GF-D8 (cell line): ENCODE results near the gene MAST2.
"Not testable (repeated sequence)": the region's sequence is repeated elsewhere in the genome, so short reads cannot be mapped to it uniquely, and the experiment has no call there.

ENCODE experiments used
- DNase-seq: peaks from one replicate; lab custom pipeline; 2025; lab: John Stamatoyannopoulos, UW

MAST2 gene

GRCh38 chr1:45803299-45803780 is at the start of gene MAST2:
TSS of gene MAST2 (plus strand) at chr1:45803612. CDS start at chr1:45803896, 284 bp downstream.
- DNase-seq = peak; percentile 67

- no peak for DNase-seq
Measured at GRCh38 chr1:45755697-45756096, 47.7 kb upstream of the MAST2 start.

- DNase-seq = no peak
Measured at GRCh38 chr1:45762291-45762690, 41.1 kb upstream of the MAST2 start.

GRCh38 chr1:45765999-45766792 is 37.2 kb upstream of the MAST2 start:
- no peak for DNase-seq

- no peak for DNase-seq
Measured at GRCh38 chr1:45767035-45767434, 36.4 kb upstream of the MAST2 start.

DNA sequence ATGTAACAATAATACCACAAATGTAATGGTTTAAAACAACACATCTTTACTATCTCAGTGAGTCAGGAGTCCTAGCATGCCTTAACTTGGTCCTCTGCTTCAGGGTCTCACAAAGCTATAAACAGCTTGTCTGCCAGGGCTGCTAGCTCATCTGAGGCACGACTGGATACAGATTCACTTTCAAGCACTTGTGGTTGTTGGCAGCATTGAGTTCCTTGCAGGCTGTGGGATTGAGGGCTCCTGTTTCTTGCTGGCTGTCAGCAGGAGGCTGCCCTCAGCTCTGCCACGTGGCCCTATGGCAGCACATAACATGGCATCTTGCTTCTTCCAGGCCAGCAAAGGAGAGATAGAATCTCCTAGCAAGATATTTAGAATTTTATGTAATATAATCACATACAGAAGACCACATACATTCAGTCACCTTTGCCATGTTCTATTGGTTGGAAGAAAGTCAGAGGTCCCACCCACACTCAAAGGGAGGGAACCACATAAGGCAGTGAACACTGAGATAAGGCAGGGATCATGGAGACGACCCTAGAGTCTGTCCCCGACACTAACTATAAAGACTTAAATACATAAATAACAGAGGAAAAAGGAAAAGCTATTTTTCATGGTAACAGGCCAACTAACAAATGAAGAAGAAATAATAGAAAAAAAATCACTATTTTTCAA is 34.0 kb upstream of the MAST2 start:
- no peak for DNase-seq

GRCh38 chr1:45772971-45773370 is 30.4 kb upstream of the MAST2 start:
- DNase-seq = no peak

GRCh38 chr1:45775794-45776193 is 27.6 kb upstream of the MAST2 start:
- no peak for DNase-seq

DNA sequence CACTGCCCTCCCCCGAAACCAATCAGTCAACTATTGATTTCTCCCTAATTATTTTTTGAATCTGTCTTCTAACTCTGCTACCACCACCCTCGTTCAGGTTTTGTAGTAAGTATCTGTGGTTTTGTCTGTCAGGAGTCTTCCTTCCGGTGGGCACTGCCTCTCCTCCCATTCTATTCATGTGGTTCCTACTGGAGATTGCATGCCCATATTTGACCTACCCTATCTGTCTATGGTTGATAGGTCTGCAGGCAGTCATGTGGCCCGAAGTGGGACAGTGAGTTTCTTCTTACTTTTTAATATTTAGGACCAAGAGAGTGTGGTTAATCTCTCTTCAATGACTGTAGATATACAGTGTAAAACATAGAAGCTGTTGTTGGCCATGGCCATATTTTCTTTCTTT is 17.8 kb upstream of the MAST2 start:
- DNase-seq = peak; percentile 40

DNA sequence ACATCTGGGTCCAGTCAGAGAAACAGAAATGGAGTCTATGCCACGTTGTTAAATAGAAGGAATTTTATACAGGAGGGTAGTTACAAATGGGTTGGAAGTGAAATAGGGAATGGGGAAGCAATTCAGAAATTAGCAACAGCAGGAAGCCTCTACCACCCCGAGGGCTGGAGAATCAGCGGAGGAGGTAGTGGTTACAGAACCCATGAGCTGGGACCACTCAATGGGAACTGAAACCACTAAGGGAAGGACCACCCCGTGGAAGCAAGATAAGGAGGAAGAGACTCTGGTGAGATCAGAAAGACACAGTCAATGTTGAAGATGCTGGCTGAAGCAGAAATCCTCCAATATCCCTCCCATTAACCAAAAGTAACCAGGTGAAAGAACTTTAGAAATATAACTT is 15.5 kb upstream of the MAST2 start:
- DNase-seq = no peak

- DNase-seq = no peak
Measured at GRCh38 chr1:45789601-45790000, 13.8 kb upstream of the MAST2 start.

GRCh38 chr1:45792744-45793143 is 10.7 kb upstream of the MAST2 start:
- DNase-seq = no peak

GRCh38 chr1:45793942-45794604 is 9.3 kb upstream of the MAST2 start:
- no peak for DNase-seq

DNA sequence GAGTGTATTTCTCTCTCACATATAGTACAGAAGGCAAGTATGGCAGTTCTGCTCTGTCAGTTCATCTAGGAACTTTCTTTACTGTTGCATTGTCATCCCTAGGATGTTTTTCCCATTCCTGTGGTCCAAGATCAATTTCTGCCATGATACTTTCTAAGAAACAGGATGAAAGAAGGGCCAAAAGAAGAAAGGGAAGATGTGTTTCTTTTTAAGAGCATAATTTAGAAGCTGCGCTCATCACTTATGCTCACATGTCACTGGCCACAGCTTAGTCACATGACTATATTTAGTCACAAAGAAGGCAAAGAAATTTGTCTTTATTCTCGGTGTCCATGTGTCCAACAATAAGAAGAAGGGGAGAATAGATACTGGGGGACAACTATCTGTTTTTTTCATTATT is 7.0 kb upstream of the MAST2 start:
- no peak for DNase-seq

DNA sequence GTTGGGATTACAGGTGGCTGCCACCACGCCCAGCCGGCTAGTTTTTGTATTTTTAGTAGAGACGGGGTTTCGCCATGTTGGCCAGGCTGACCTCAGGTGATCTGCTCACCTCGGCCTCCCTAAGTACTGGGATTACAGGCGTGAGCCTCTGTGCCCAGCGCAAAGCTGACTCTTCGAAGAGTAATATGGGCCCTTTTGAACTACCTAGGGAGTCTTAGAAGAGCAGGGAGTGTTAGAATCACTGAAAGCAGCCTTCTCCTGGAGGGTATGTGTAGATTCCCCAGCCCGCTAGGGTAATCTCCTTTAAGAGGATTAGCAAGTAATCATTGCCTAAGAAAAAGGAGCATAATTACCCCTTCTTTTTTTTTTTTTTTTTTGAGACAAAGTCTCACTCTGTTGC is 6.5 kb upstream of the MAST2 start:
- DNase-seq = no peak

DNA sequence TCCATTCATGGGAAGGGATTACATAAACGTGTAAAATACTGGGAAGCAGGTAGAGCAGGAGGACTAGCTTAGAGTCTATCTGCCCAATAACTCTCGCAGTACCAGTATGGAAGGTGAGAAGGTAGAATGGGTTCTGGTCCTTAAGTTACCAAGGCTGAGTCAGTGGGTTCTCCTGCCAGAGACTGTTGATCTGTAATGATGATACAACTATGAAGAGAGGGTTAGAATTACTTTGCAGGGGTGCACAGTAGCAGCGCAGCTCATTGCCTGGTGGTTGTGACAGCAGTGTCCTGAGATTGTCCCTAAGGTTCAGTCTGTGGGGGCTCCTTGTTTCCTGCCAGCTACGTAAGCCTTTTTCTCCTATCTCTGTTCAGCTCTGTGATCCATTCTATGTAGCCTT is 2.5 kb upstream of the MAST2 start:
- no peak for DNase-seq

GRCh38 chr1:45802343-45803298 is 791 bp upstream of the MAST2 start:
- peak; percentile 60 for DNase-seq

GRCh38 chr1:45803781-45804668 is 613 bp downstream of the MAST2 start:
- not testable (repeated sequence) for DNase-seq

GRCh38 chr1:45804669-45804969 is 1.2 kb downstream of the MAST2 start:
- no peak for DNase-seq

GRCh38 chr1:45806129-45806528 is 2.7 kb downstream of the MAST2 start:
- no peak for DNase-seq

GRCh38 chr1:45809761-45810160 is 6.3 kb downstream of the MAST2 start:
- no peak for DNase-seq
